Measurements from ENCODE around the gene ELK4.

The ELK4 gene

DNA sequence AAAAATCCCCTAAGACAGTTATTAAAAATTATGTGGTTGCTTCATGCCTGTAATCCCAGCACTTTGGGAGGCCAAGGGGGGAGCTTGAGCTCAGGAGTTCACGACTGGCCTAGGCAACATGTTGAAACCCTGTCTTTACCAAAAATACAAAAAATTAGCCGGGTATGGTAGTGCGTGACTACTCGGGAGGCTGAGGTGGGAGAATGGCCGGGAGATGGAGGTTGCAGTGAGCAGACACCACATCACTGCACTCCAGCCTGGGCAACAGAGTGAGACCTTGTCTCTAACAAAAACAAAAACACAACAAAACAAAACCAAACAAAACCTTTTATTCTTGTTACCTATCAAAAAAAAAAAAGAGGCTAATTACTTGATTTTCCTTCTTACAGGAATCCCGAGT lies 2.1 kb downstream of the ELK4 start:
- Histone ChIP-seq H3K4me3 (ENCODE audit: low read depth, low read length) (peak overlapping the region; percentile 92), H3K9ac (ENCODE audit: low read depth, low read length) (no peak overlapping the region), H3K9me3 (ENCODE audit: control insufficient read depth, insufficient read depth, low read length) (no peaks in the 10 kb centered on the region), H3K27ac (ENCODE audit: low read depth, low read length) (peak overlapping the region; percentile 99), H3K36me3 (ENCODE audit: control insufficient read depth, insufficient read depth, low read length) (no peaks in the 10 kb centered on the region), H3K4me1 (ENCODE audit: control insufficient read depth, insufficient read depth, low read length) (0 out of 2 replicates have a peak, but pooled peaks cover 3% of the 10 kb centered on the region), H3K27me3 (ENCODE audit: control insufficient read depth, insufficient read depth, low read length) (no peaks in the 10 kb centered on the region)

DNA sequence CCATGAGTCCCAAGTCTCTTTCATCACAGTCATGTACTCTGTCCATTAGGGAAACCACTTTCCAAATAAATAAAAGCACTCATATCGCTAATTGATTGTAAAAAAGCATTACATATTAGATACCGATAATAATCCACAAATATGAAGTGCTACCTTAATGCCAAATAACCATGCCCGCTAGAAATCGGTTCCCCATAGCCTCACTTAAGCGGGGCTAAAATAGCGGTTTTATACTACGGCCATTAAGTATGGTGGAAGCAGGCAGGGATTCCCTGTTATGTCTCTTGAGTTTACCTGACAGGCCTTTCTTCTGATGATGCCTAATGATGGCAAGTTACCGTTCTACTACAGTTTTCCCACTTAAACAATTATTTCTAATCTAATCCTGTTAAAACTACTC lies 3.9 kb downstream of the ELK4 start:
- Histone ChIP-seq H3K4me1 (ENCODE audit: control insufficient read depth, insufficient read depth, low read length) (0 out of 2 replicates have a peak, but pooled peaks cover 3% of the 10 kb centered on the region), H3K9me3 (ENCODE audit: control insufficient read depth, insufficient read depth, low read length) (no peaks in the 10 kb centered on the region), H3K9ac (ENCODE audit: low read depth, low read length) (no peak overlapping the region), H3K4me3 (ENCODE audit: low read depth, low read length) (no peak overlapping the region), H3K27ac (ENCODE audit: low read depth, low read length) (no peak overlapping the region), H3K36me3 (ENCODE audit: control insufficient read depth, insufficient read depth, low read length) (peaks cover 16% of the 10 kb centered on the region), H3K27me3 (ENCODE audit: control insufficient read depth, insufficient read depth, low read length) (no peaks in the 10 kb centered on the region)

DNA sequence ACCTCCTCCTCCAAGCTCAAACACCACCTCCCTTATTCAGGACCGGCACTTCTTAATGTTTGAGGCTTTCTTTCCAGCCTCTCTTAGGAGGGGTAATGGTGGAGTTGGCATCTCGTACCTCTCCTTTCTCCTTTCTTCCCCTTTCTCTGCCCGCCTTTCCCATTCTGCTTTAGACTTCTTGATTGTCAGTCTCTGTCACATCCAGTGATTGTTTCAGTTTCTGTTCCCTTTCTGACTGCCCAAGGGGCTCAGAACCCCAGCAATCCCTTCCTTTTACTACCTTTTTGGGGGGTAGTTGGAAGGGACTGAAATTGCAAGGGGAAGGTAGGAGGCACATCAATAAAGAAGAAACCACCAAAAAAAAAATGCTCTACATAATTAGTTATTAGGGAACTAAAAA lies 5.6 kb downstream of the ELK4 start:
- H3K27ac ChIP-seq (ENCODE audit: low read depth, low read length): no peak overlapping the region
- H3K9ac ChIP-seq (ENCODE audit: low read depth, low read length): no peak overlapping the region
- H3K4me3 ChIP-seq (ENCODE audit: low read depth, low read length): no peak overlapping the region
- no peaks in the 10 kb centered on the region for H3K9me3 ChIP-seq (ENCODE audit: control insufficient read depth, insufficient read depth, low read length)
- H3K36me3 ChIP-seq (ENCODE audit: control insufficient read depth, insufficient read depth, low read length): peaks cover 31% of the 10 kb centered on the region
- H3K4me1 ChIP-seq (ENCODE audit: control insufficient read depth, insufficient read depth, low read length): 0 out of 2 replicates have a peak, but pooled peaks cover 3% of the 10 kb centered on the region
- no peaks in the 10 kb centered on the region for H3K27me3 ChIP-seq (ENCODE audit: control insufficient read depth, insufficient read depth, low read length)

DNA sequence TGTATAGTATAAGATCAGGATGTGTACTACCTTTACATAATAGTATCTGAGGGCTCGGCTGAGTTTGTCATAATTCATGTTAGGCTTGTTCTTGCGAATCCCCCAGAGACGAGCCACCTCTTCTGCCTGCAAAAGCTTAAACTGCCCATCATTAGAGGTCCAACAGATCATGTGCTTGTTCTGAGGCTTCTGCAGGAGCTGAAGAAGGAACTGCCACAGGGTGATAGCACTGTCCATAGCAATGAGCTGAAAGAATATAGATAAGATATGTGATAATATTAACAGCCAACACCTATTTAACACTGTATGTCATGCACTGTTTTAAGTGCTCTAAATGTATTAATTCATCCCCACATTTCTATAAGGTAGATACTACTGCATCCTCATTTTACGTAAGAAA lies 8.2 kb downstream of the ELK4 start:
- no peaks in the 10 kb centered on the region for H3K27me3 ChIP-seq (ENCODE audit: control insufficient read depth, insufficient read depth, low read length)
- no peak overlapping the region for H3K4me3 ChIP-seq (ENCODE audit: low read depth, low read length)
- H3K9me3 ChIP-seq (ENCODE audit: control insufficient read depth, insufficient read depth, low read length): no peaks in the 10 kb centered on the region
- no peak overlapping the region for H3K27ac ChIP-seq (ENCODE audit: low read depth, low read length)
- H3K4me1 ChIP-seq (ENCODE audit: control insufficient read depth, insufficient read depth, low read length): no peaks in the 10 kb centered on the region
- H3K9ac ChIP-seq (ENCODE audit: low read depth, low read length): no peak overlapping the region
- peaks cover 54% of the 10 kb centered on the region for H3K36me3 ChIP-seq (ENCODE audit: control insufficient read depth, insufficient read depth, low read length)

DNA sequence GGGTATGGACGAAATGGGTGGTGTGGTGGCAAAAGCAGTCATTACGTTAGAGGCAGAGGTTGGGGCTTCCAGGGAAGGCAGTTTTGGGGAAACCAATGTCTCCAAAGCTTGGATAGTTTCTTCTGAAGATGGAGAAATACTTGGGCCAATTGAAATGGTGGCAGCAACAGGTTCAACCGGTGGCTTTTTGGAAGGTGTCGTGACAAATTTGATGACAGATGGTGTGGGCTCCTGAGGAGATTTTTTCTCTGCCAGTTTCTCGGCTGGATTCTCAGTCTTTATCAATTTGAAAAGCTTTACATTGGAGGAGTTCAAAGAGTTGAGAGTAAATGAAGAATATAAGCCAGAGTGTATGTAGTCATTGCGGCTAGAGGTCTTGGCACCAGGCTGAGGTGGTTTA lies 11.5 kb downstream of the ELK4 start:
- no peak overlapping the region for H3K9ac ChIP-seq (ENCODE audit: low read depth, low read length)
- H3K27me3 ChIP-seq (ENCODE audit: control insufficient read depth, insufficient read depth, low read length): no peaks in the 10 kb centered on the region
- H3K9me3 ChIP-seq (ENCODE audit: control insufficient read depth, insufficient read depth, low read length): no peaks in the 10 kb centered on the region
- no peak overlapping the region for H3K27ac ChIP-seq (ENCODE audit: low read depth, low read length)
- no peaks in the 10 kb centered on the region for H3K4me1 ChIP-seq (ENCODE audit: control insufficient read depth, insufficient read depth, low read length)
- peaks cover 87% of the 10 kb centered on the region for H3K36me3 ChIP-seq (ENCODE audit: control insufficient read depth, insufficient read depth, low read length)
- H3K4me3 ChIP-seq (ENCODE audit: low read depth, low read length): no peak overlapping the region

DNA sequence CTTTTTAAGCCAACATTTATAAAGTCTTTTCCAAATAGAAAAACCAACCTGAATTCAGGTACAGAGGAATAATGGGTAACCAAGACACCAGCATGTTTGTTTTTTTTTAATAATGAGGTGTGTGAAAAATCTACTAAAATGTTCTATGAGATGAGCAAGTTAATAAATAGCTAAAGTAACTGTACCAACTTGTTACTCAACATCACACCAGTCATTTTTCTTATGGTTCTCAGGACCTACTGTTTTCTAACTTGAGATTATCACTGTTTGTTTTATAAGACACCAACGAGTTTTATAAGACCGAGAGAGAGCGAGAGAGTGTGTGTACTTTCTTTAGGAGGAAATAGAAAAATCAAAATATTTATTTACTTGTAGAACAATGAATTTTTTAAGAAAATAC lies 12.4 kb downstream of the ELK4 start:
- Histone ChIP-seq H3K4me1 (ENCODE audit: control insufficient read depth, insufficient read depth, low read length) (no peaks in the 10 kb centered on the region), H3K9ac (ENCODE audit: low read depth, low read length) (no peak overlapping the region), H3K27me3 (ENCODE audit: control insufficient read depth, insufficient read depth, low read length) (no peaks in the 10 kb centered on the region), H3K9me3 (ENCODE audit: control insufficient read depth, insufficient read depth, low read length) (no peaks in the 10 kb centered on the region), H3K36me3 (ENCODE audit: control insufficient read depth, insufficient read depth, low read length) (peaks cover 92% of the 10 kb centered on the region), H3K27ac (ENCODE audit: low read depth, low read length) (no peak overlapping the region), H3K4me3 (ENCODE audit: low read depth, low read length) (no peak overlapping the region)

DNA sequence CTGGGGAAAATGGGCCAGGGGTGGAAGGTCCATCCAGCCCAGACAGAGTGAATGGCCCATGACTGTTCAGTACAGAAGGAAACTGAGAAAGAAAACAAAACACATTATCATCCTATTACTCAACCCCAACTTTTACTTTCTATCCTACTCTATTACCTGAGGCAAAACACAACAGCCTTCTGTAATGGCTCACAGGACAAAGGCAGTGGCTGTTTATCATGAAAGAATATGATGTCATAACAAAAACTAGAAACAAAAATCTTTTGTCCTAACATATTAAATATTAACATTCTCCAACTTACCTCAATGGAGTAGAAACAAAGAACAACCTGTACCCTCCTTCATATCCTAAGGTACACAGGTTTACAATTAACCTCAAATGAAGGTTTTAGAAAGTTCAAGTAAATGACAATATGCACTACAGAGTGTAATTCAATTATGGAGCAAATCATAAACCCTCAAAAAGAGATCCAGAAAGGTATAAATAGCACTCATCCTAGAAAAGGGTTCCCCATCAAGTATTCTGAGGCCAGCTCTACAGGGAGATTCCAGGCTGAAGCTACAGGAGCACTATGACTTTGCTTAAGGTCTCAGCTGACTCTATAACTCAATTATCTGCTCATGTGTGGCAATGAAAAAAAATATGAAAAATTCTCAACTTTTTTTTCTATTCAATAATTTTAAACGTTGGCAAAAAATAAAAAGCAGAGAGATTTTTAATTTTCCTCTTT lies 15.1 kb downstream of the ELK4 start:
- Histone ChIP-seq H3K27me3 (ENCODE audit: control insufficient read depth, insufficient read depth, low read length) (no peaks in the 10 kb centered on the region), H3K9ac (ENCODE audit: low read depth, low read length) (no peak overlapping the region), H3K36me3 (ENCODE audit: control insufficient read depth, insufficient read depth, low read length) (peaks cover 94% of the 10 kb centered on the region)

DNA sequence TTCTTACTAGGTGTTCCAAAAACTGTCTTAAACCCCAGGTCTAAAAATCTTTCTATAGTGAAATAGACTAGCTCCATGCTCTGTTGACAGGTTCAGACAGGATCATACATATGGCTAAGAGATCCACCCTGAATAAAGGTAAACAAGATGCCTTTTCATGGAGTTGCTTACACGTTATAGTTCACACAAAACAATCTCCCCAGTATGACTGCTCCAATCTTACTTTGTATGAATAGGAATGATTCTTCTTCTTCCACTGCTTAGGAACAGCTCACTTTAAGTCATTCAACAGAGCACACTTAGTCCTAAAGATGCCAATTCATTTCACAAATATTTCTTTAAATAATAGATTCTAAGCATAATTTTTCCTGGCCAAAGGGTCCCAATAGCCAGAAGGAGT lies 16.0 kb downstream of the ELK4 start:
- H3K36me3 ChIP-seq (ENCODE audit: control insufficient read depth, insufficient read depth, low read length): peaks cover 95% of the 10 kb centered on the region
- no peak overlapping the region for H3K9ac ChIP-seq (ENCODE audit: low read depth, low read length)
- H3K27ac ChIP-seq (ENCODE audit: low read depth, low read length): no peak overlapping the region
- H3K4me3 ChIP-seq (ENCODE audit: low read depth, low read length): no peak overlapping the region
- no peaks in the 10 kb centered on the region for H3K4me1 ChIP-seq (ENCODE audit: control insufficient read depth, insufficient read depth, low read length)
- no peaks in the 10 kb centered on the region for H3K27me3 ChIP-seq (ENCODE audit: control insufficient read depth, insufficient read depth, low read length)
- H3K9me3 ChIP-seq (ENCODE audit: control insufficient read depth, insufficient read depth, low read length): no peaks in the 10 kb centered on the region

More for the DNA sequence above, 15.1 kb downstream of the ELK4 start:
- Histone ChIP-seq H3K27ac (ENCODE audit: low read depth, low read length) (no peak overlapping the region), H3K4me1 (ENCODE audit: control insufficient read depth, insufficient read depth, low read length) (no peaks in the 10 kb centered on the region), H3K4me3 (ENCODE audit: low read depth, low read length) (no peak overlapping the region), H3K9me3 (ENCODE audit: control insufficient read depth, insufficient read depth, low read length) (no peaks in the 10 kb centered on the region)

DNA sequence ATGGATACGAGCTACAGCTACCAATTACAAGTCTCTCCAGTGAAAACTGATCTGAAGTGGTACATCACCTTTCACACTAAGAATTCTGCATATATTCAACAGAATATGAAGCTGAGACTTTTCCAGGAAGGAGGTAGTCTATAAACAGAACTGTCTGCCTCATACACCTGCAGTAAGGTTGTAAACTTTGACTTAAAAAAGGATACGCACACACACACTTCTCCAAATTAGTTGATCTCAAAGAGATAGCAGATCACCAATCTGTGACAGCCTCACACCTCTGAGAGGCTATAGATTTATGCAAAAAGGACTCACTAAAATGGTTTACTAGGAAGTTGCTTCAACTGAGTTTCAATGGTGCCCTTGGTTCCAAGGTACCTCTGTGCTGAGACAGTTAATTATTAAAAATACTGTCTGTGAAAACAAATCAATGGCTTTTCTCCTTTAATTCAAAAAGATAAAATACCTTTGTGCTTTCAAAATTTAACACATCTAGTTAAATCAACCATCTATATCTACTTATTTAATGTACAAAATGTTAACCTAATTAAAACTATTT lies 17.9 kb downstream of the ELK4 start:
- Histone ChIP-seq H3K27me3 (ENCODE audit: control insufficient read depth, insufficient read depth, low read length) (no peaks in the 10 kb centered on the region), H3K4me1 (ENCODE audit: control insufficient read depth, insufficient read depth, low read length) (no peaks in the 10 kb centered on the region), H3K36me3 (ENCODE audit: control insufficient read depth, insufficient read depth, low read length) (peaks cover 90% of the 10 kb centered on the region), H3K9me3 (ENCODE audit: control insufficient read depth, insufficient read depth, low read length) (no peaks in the 10 kb centered on the region), H3K4me3 (ENCODE audit: low read depth, low read length) (no peak overlapping the region), H3K9ac (ENCODE audit: low read depth, low read length) (no peak overlapping the region), H3K27ac (ENCODE audit: low read depth, low read length) (no peak overlapping the region)

DNA sequence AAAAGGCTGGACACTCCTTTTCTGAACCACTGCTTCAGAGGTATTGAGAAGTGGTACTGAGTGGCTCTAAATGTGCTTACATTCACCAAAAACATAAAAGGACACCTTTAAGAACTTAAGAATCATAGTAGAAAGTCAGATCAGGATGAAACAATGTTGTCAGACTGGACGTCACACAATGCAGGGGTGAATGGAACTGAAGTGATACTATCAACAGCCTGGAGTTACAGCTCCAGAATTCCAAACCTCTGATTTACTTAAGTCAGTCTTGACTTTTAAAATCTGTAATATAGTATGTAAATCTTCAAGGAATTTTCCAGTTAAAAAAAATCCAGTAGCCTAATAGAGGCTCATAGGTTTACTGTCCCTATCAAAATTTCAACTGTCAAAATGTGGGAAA lies 19.3 kb downstream of the ELK4 start:
- H3K4me1 ChIP-seq (ENCODE audit: control insufficient read depth, insufficient read depth, low read length): no peaks in the 10 kb centered on the region

DNA sequence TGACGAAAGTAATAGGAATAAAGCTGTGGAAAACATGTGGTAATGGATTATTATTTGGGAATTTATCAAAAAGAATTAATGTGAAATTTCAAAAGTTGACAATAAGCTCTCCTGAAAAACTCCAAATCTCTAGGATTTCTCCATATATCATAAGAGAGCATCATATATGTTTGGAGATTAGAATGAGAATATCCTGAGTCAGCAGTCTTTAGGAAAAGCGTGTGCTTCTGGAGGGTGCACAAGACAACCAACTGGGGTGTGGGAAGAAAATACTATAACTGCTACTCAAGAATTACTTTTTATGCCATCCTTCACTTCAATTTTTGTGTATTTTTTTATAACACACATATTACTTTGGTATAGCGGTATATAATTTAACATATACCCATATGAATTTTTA lies 19.7 kb downstream of the ELK4 start:
- Histone ChIP-seq H3K9ac (ENCODE audit: low read depth, low read length) (no peak overlapping the region), H3K36me3 (ENCODE audit: control insufficient read depth, insufficient read depth, low read length) (peaks cover 83% of the 10 kb centered on the region), H3K27me3 (ENCODE audit: control insufficient read depth, insufficient read depth, low read length) (no peaks in the 10 kb centered on the region), H3K27ac (ENCODE audit: low read depth, low read length) (no peak overlapping the region), H3K4me3 (ENCODE audit: low read depth, low read length) (no peak overlapping the region), H3K9me3 (ENCODE audit: control insufficient read depth, insufficient read depth, low read length) (no peaks in the 10 kb centered on the region), H3K4me1 (ENCODE audit: control insufficient read depth, insufficient read depth, low read length) (no peaks in the 10 kb centered on the region)

More for the DNA sequence above, 19.3 kb downstream of the ELK4 start:
- H3K9ac ChIP-seq (ENCODE audit: low read depth, low read length): no peak overlapping the region
- H3K27ac ChIP-seq (ENCODE audit: low read depth, low read length): no peak overlapping the region
- no peak overlapping the region for H3K4me3 ChIP-seq (ENCODE audit: low read depth, low read length)
- peaks cover 87% of the 10 kb centered on the region for H3K36me3 ChIP-seq (ENCODE audit: control insufficient read depth, insufficient read depth, low read length)
- H3K9me3 ChIP-seq (ENCODE audit: control insufficient read depth, insufficient read depth, low read length): no peaks in the 10 kb centered on the region
- H3K27me3 ChIP-seq (ENCODE audit: control insufficient read depth, insufficient read depth, low read length): no peaks in the 10 kb centered on the region
